Kidney (tissue), 14 donors: Measurements from ENCODE around the gene BSND. TPM values are rescaled to one million over a fixed set of nuclear protein-coding genes. Genes with fewer than 3 reads are reported as not detected.

Experiments used
- DNase-seq, 5 donors: peaks; one replicate each; pipeline ENCODE4 v3.0.0-alpha.2; 2013 to 2020
- FAIRE-seq: peaks from 2 replicates; lab custom pipeline; 2012; peaks lifted over from hg19 to GRCh38; lab: Jason Lieb, UNC
- H3K27ac ChIP-seq, 2 donors: one replicate each; pipeline ENCODE4 v1.7.0; 2013; ENCODE audit warnings: low read depth in 2 of 2, low read length in 2 of 2, inconsistent platforms in 1 of 2
- H3K27me3 ChIP-seq: one replicate; pipeline ENCODE4 v1.7.1; 2013; ENCODE audit warnings: low read length, inconsistent platforms; ENCODE audit not compliant: control insufficient read depth, insufficient read depth
- H3K36me3 ChIP-seq, 3 donors: one replicate each; pipeline versions ENCODE4 v1.7.0 to v1.7.1; 2013; ENCODE audit warnings: low read length in 3 of 3, control low read depth in 1 of 3, inconsistent platforms in 1 of 3; ENCODE audit not compliant: insufficient read depth in 3 of 3, control insufficient read depth in 2 of 3
- H3K4me1 ChIP-seq, 3 donors: one replicate each; pipeline versions ENCODE4 v1.7.0 to v1.7.1; 2013; ENCODE audit warnings: low read length in 3 of 3, inconsistent platforms in 1 of 3, low read depth in 1 of 3; ENCODE audit not compliant: control insufficient read depth in 2 of 3, insufficient read depth in 2 of 3
- H3K4me3 ChIP-seq, 3 donors: one replicate each; pipeline versions ENCODE4 v1.7.0 to v1.8.1; 2013; ENCODE audit warnings: low read length in 3 of 3, control low read depth in 1 of 3, inconsistent platforms in 1 of 3
- H3K9ac ChIP-seq, 3 donors: one replicate each; pipeline versions ENCODE4 v1.7.0 to v1.7.1; 2013; ENCODE audit warnings: low read length in 3 of 3, control low read depth in 1 of 3, inconsistent platforms in 1 of 3
- H3K9me3 ChIP-seq, 3 donors: one replicate each; pipeline versions ENCODE4 v1.7.0 to v1.7.1; 2013; ENCODE audit warnings: low read length in 3 of 3, control low read depth in 1 of 3, inconsistent platforms in 1 of 3; ENCODE audit not compliant: control insufficient read depth in 2 of 3, insufficient read depth in 1 of 3
- intact Hi-C: fragments of 100-400 bp; cut with DNase I; formaldehyde crosslinking; loops from one replicate; pipeline ENCODE4 v1.11.1; 2022
- polyA plus RNA-seq: library from polyadenylated mRNA; stranded (reverse); fragments of 350-450 nt; fragmentation: Illumina TruSeq; extraction: RNeasy Lipid Tissue Mini Kit (QIAGEN cat#74804); gene quantifications from one replicate; pipeline ENCODE4 v1.2.3, GENCODE V29; 2014; ENCODE audit warnings: low read depth, low replicate concordance; ENCODE audit not compliant: insufficient read depth
- total RNA-seq: library from RNA; stranded (reverse); fragmentation: NEBNext Ultra II Directional; extraction: Animal tissue kit (Norgen Biotek cat#: 25700); gene quantifications from one replicate; pipeline ENCODE4 v1.2.1, GENCODE V29; 2021
- TF ChIP-seq, protein P1 (sequence below): IDR thresholded peaks from 3 replicates; pipeline ENCODE4 v1.5.1; 2012; ENCODE audit warnings: mild to moderate bottlenecking, moderate library complexity, borderline replicate concordance; ENCODE audit not compliant: insufficient read depth; ENCODE audit errors: extremely low read depth
- donor health status: control.
- donor health status: control.
- donor health status: control.
- donor health status: control.
- donor health status: control.
- donor health status: DM: yes; HTN: yes; CAD: no.
- donor health status: Normal renal cell carcinoma (clear cell type).

Gene BSND
- total and polyA plus RNA-seq, 2 donors from 2014 or later: 1.4 to 22.7 TPM

DNA sequence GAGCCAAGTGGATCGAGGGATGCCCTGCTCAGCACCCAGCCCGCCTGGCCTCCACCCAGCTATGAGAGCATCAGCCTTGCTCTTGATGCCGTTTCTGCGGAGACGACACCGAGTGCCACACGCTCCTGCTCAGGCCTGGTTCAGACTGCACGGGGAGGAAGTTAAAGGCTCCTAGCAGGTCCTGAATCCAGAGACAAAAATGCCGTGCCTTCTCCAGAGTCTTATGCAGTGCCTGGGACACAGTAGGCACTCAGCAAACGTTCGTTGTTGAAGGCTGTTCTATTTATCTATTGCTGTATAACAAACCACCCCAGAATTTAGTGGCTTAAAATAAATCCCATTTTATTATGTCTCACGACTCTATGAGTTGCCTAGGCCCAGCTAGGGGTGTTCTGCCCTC, 6.8 kb upstream of the BSND start:
- H3K4me3 ChIP-seq: no peak overlapping the region
- peak in 1 of 5 donors; percentile 49 for DNase-seq
- intact Hi-C loops: no loop called here
- no peak overlapping the region for H3K27ac ChIP-seq
- peaks cover 2% of the 10 kb centered on the region for H3K27me3 ChIP-seq
- H3K36me3 ChIP-seq: no peaks in the 10 kb centered on the region
- H3K9me3 ChIP-seq: no peaks in the 10 kb centered on the region
- no peak for FAIRE-seq
- H3K4me1 ChIP-seq: peaks cover 0 to 2% (median 0%) of the 10 kb centered on the region in 3 donors
- no peak overlapping the region for H3K9ac ChIP-seq
- TF ChIP-seq, protein P1, sequence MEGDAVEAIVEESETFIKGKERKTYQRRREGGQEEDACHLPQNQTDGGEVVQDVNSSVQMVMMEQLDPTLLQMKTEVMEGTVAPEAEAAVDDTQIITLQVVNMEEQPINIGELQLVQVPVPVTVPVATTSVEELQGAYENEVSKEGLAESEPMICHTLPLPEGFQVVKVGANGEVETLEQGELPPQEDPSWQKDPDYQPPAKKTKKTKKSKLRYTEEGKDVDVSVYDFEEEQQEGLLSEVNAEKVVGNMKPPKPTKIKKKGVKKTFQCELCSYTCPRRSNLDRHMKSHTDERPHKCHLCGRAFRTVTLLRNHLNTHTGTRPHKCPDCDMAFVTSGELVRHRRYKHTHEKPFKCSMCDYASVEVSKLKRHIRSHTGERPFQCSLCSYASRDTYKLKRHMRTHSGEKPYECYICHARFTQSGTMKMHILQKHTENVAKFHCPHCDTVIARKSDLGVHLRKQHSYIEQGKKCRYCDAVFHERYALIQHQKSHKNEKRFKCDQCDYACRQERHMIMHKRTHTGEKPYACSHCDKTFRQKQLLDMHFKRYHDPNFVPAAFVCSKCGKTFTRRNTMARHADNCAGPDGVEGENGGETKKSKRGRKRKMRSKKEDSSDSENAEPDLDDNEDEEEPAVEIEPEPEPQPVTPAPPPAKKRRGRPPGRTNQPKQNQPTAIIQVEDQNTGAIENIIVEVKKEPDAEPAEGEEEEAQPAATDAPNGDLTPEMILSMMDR: no peak

DNA sequence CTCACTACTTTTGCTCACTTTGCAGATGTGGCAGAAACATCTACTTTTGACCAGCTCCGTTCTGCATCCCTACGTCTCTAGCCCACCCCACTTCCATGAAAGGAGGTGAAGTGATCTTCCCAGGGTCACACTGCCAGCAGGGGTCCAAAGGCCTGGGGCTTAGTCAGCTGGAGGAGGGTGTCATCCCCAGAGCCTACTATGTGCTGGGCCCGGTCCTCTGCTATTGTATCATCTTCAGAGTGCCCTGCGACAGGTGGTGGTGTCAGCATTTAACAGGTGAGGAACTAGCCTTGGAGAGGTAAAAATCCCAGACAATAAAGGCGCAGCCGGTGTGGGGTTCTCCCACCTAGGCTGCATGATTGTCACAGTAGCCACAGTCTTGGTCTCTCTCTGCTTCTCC, 5.6 kb upstream of the BSND start:
- Histone ChIP-seq H3K4me3 (no peak overlapping the region), H3K27me3 (peaks cover 10% of the 10 kb centered on the region), H3K27ac (no peak overlapping the region), H3K9ac (no peak overlapping the region), H3K36me3 (no peaks in the 10 kb centered on the region), H3K4me1 (peaks cover 0 to 3% (median 0%) of the 10 kb centered on the region in 3 donors), H3K9me3 (no peaks in the 10 kb centered on the region)
- intact Hi-C loops: no loop called here
- FAIRE-seq (no peak), DNase-seq (peak in 1 of 5 donors; percentile 18)
- TF ChIP-seq, protein P1: no peak

DNA sequence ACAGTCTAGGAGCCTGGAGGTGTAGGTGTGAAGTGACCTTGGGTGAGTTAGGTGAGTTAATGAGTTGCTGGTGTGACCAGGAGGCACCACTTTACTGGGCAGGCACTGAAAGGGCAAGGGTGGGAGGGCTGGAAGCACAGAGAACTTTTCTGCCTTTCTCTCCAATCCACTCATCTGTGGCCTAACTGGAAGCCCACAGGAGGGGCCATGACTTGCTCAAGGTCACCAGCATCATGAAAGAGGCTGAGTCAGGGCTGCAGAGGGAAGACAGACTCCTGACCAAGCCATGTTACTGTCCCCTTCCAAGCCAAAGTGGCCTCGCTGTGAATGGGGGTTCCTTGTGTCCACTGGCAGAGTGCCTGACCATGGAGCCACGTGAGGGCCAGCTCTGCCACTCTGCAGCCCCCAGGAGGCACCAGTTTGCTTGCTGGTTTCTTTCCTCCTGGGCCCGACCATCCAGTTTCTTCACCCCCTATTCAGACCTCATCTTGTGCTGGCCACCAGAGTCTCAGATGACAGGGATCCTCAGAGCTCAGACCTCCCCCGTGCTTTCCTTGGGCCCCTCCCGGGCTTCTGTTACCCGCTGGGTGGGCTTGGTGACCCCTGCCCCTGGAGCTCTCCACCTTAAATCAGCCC, 4.3 kb upstream of the BSND start:
- intact Hi-C loops: no loop called here
- TF ChIP-seq, protein P1: no peak
- DNase-seq (peak in 4 of 5 donors; percentile 28 to 66 (median 42)), FAIRE-seq (no peak)
- peaks cover 11% of the 10 kb centered on the region for H3K27me3 ChIP-seq
- peaks cover 0 to 7% (median 0%) of the 10 kb centered on the region in 3 donors for H3K4me1 ChIP-seq
- H3K9ac ChIP-seq: peak overlapping the region in 1 of 3 donors; percentile 7
- H3K36me3 ChIP-seq: no peaks in the 10 kb centered on the region
- peak overlapping the region; percentile 17 to 57 for H3K27ac ChIP-seq
- no peaks in the 10 kb centered on the region for H3K9me3 ChIP-seq
- H3K4me3 ChIP-seq: no peak overlapping the region
